Activated CD8-positive, alpha-beta memory T cell treated with anti-CD3 and anti-CD28 coated beads, Interleukin-2, amount 50 U/mL, for 1 hour (primary cell): ENCODE data around the gene KRTAP5-6.
A peak's percentile ranks its signal among the peaks of the same experiment; 100 is the strongest.
"Not testable (repeated sequence)": the region's sequence is repeated elsewhere in the genome, so short reads cannot be mapped to it uniquely, and the experiment has no call there.

Experiments used
- DNase-seq: peaks from one replicate; pipeline ENCODE4 v3.0.0-alpha.2; 2020; ENCODE audit errors: extremely low read depth

KRTAP5-6 gene

GRCh38 chr11:1683904-1684572 lies 13.0 kb upstream of the KRTAP5-6 start:
- DNase-seq = not testable (repeated sequence)

GRCh38 chr11:1684886-1685874 lies 11.8 kb upstream of the KRTAP5-6 start:
- DNase-seq = not testable (repeated sequence)

- not testable (repeated sequence) for DNase-seq
Measured at GRCh38 chr11:1686220-1686619, 10.8 kb upstream of the KRTAP5-6 start.

DNA sequence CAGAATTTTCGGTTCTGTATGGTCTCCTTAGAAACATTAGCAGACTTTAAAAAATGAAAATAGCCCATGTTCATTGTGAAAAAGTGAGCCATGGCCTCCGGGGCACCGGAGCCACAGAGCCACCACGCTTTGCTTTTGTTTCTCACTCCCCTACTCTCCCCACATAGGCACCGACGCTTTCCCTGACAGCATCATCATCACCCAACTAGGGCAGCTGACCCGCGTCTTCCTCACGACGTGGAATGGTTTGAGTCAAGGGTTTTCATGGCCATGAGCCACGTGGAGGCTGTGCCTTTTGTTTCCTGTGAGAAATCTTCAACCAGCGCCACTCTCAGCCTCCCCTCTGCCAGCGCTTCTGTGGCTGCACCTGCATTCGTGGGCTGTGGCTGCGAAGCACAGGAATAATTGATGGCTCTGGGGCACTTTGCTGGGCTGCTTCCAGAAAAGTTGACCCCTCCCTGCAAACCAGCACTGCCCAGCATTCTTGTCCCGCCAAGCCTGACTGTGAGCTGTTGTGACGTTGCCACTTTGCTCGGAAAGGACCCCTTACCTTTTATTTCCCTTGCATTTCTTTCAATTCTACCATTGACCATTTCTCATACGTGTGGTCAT lies 8.6 kb upstream of the KRTAP5-6 start:
- DNase-seq = not testable (repeated sequence)

- DNase-seq = not testable (repeated sequence)
Measured at GRCh38 chr11:1689250-1690166, 7.5 kb upstream of the KRTAP5-6 start.

GRCh38 chr11:1690167-1691025 lies 6.6 kb upstream of the KRTAP5-6 start:
- DNase-seq = no peak

DNA sequence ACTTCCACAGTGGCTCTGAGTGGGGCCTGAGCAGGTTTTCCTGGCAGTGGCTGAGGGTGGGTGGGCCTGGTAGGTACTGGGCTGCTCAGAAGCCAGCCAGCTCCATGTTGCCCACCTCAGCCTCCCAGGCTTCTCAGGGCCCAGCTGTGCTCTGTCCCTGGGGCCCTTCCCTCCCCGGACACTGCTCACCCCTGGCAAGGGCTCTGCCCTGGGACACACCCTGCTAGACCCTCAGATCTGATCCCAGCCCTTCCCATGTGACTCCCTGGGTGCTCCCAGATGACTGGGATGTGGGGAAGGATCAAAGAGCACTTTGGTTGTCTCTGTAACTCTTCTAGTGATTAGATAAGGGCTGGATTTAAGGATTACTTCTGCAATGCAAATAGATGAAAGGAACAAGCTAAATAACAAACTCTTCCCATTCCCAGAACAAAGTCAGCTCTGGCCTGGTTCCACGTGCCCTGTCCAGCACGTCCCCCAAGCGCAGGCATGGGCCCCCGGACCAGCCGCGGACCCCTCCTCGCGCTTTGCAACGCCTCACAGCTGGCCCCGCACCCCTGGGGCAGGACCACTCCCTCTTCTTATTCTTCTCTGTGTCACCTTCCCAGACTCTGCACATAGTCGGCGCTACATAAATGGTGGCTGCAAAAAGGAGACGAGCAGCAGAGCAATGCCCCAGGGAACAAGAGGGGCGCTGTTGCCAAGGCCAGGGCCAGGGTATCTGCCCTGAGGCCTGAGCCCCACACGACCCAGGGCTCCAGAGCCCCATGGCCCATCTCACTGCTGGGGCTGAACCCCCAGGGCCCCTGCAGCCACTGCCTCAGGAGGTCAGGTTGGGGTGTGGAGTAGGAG lies 5.7 kb upstream of the KRTAP5-6 start:
- DNase-seq = no peak

DNA sequence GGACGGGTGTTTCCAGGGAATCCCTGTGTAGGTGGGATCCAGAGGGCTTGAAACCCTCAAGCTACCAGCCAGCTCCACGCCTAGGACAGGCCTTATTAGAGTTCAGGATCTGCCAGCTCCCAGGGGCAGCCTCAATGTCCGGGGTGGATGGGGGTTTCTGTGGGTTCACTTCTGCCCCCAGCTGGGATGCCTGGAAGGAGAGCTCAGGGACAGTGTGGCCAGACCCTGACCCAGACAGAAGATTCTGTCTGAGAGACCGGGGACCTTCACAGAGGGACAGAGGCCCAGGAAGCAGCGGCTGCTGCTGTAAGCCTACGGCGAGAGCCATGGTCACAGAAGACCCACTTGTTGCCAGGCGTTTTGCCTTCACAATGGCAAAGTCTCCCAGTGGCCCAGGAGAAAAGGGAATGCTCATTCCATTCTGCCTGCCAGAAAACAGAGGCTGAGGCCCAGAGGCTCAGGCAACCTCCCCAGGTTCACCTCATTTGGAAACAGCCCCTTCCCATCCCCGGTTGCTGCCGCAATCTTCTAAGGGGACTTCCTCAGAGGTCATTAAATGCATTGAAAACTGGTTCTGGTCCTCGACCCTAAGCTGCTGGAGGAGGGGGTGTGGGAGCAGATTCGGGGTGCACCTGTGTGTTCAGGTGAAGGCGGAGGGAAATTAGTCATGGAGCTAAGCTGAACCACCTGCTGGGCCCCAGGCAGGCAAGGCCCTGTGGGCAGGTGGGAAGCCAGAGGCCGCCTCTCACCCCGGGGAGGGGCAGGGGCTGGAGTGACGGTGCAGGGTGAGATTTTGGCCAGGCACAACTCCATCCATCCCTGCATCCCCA lies 4.9 kb upstream of the KRTAP5-6 start:
- DNase-seq = no peak

DNA sequence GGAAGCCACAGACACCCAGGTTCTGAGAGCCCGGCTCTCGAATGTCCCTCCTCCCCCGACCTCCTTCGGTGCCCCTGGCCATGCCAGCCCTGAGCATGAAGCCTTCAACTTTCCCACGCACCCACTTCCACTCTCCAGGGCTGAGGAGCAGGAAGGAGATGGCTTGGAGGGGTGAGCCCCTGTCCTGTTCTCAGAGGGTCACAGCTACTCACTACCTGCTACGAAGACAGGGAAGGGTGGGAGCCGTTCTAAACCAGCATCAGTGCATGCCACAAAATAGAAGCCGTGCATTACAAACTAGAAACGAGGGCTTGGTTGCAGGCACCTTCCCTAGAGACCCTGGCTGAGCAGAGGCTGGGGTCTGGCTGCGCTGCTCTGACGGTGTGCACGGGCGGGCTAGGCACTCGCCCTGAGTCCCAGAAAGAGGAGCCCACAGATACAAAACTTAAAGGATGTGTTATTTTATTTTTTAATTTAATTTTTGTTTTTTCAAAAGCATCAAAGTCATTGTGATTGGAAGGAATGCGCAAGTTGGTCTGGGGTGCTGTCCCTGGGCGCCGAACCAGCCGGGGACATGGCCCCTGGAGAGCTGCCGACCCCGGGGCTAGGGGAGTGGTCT lies 4.2 kb upstream of the KRTAP5-6 start:
- no peak for DNase-seq

DNA sequence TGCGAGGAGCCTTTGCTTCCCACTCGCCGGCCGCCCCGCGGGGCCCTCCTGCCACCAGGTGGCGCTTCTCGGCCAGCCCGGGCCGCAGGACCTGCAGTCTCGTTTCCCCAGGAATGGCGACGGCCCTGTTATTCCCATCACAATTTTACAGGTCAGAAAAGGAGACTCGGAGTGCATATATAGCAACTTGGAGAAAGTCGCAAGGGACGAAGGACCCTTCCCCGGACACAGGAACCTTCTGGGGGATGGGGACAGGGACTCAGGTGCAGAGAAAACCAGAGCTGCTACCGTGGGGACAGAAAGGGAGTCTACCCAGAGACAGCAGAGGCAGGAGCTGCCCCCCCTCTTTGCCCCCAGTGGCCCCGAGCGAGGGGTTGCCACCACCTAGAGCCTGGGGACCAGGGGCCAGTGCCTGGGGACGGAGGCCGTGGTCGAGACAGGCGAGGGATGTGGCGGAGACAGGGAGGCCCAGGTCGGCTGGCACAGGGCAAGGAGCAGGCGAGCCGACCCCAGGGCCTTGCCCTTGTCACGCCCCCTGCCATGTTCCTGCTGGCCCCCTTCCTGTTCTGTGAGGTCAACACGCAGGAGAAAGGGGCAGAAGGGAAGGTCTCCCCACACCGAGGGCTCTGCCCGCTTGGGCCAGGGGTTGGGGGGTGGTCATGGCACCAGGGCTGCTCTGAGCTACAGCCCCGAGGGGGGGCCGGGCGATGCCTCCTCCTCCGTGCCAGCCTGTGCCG lies 3.5 kb upstream of the KRTAP5-6 start:
- no peak for DNase-seq

DNA sequence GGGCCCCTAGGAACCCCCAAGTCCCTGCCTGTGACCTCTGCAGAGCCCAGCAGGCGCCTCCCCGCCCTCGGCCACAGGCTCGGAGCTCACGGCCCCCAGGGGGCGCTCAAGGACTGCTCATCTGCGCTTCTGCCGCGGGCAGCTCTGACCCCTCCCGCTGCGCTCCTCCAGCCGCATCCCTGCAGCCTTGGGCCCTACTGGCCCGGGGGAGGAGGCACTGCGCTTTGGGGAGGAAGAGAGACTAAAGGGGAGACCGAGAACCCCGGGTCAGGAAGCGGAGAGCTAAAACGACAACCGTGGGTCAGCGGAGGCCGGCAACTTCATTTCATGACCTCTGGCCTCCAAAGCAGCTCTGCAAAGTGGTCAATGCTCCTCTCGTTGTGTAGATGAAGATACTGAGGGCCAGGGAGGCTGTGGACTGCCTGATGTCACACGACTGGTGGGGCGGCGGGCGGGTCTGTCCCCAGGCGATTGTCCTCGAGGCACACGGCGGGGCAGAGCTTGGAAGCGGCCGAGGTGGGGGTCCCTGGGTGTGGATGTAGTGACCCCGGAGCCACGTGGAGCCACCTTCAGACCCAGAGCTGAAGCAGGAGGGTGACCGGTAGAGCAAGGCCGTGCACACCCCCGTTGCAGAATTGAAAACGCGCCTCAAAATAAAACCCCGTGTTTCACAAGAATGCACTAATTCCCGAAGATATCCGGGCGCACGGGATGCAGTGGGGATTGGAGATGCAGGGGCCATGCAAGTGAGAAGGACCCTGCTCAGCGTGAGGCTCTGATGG lies 2.7 kb upstream of the KRTAP5-6 start:
- DNase-seq = peak; percentile 40

- DNase-seq = no peak
Measured at GRCh38 chr11:1694846-1695547, 2.0 kb upstream of the KRTAP5-6 start.

DNA sequence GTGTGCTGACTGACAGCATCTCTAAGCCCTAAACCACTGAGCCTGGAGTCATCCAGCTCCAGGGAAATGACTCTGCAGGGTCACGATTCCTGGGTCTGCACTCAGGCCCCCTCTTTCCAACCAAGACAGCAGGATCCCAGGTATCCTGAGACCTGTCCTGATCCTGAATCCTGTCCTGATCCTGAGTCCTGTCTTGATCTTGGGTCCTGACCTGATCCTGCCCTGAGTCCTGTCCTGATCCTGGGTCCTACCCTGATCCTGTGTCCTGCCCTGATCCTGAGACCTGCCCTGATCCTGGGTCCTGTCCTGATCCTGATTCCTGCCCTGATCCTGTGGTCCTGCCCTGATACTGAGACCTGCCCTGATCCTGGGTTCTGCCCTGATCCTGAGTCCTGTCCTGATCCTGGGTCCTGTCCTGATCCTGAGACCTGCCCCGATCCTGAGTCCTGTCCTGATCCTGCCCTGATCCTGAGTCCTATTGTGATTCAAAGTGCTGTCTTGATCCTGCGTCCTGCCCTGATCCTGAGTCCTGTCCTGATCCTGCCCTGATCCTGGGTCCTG lies 1.4 kb upstream of the KRTAP5-6 start:
- no peak for DNase-seq

- no peak for DNase-seq
Measured at GRCh38 chr11:1699771-1700170, 2.8 kb downstream of the KRTAP5-6 start.

GRCh38 chr11:1701091-1701807 lies 4.3 kb downstream of the KRTAP5-6 start:
- DNase-seq = no peak
